ENCODE measurements around the gene PABPN1L.

Gene PABPN1L

DNA sequence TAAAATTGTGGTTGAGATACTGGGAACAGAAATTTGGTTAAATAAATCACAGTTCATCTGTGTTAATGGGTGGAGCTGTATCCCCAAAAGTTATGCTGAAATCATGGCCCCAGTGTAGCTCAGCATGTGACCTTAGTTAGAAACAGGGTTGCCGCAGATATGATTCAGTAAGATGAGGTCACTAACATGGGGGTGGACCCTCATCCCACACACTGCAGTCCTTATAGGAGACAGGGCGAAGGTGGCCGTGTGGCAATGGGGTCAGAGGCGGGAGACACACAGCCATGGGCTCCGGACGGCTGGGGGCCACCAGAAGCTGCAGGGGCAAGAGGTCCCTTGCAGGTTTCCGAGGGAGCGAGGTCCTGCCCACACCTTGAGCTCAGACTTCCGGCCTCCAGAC lies 20.4 kb downstream of the PABPN1L start:
- TF ChIP-seq BHLHE40 (IDR thresholded peaks at IDR 0.05; ENCODE audit: borderline replicate concordance), result no peak
- TF ChIP-seq CTBP1 (IDR thresholded peaks at IDR 0.05; ENCODE audit: borderline replicate concordance), result no peak
- no peak for TF ChIP-seq SUZ12 (IDR thresholded peaks at IDR 0.05)
- TF ChIP-seq ELF4 (IDR thresholded peaks at IDR 0.05), result no peak
- no peak for TF ChIP-seq NFRKB (IDR thresholded peaks at IDR 0.05)
- TF ChIP-seq HDGF (IDR thresholded peaks at IDR 0.05; ENCODE audit: borderline replicate concordance), result no peak
- no peak for TF ChIP-seq L3MBTL2 (conservative IDR thresholded peaks at IDR 0.05)
- no peak for TF ChIP-seq FOXM1 (IDR thresholded peaks at IDR 0.05; ENCODE audit: borderline replicate concordance)
- no peak for TF ChIP-seq LEF1 (IDR thresholded peaks at IDR 0.05; ENCODE audit: borderline replicate concordance)
- ChIA-PET POLR2A (interaction anchor here (2.0 kb wide), 1 partner anchor 11 kb away, joined by 5 read pairs; the partner anchor contains the start of genes GALNS and TRAPPC2L), CTCF (no interaction called here)
- no peak for DNase-seq (ENCODE audit: extremely low spot score)

DNA sequence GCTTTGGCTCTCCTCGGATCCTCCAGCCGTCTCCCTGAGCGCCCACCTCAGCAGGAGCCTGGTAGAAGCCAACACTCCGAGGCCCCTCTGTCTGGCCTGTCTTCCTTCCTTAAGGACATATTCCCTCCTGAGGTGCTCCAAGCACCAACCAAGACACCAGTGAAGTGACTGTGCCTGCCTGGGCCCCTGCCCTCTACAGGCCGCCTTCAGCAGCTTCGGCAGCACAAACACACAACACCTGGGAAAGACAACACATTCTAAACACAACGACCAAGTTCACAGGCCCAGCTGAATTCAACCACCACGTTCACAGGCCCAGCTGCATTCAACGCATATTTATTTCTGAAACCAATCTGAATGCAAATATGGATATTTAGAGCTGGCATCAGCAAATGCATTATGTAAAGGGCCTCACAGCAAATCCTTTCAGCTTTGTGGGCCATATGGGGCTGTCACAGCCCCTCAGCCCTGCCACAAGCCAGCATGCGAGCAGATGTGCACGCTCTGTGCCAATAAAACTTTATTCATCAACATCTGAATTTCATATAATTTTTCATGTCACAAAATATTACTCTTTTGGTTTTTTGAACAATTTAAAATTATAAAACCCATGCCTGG lies 21.9 kb downstream of the PABPN1L start:
- TF ChIP-seq HDGF (IDR thresholded peaks at IDR 0.05; ENCODE audit: borderline replicate concordance) (no peak), CTBP1 (IDR thresholded peaks at IDR 0.05; ENCODE audit: borderline replicate concordance) (no peak), FOXA1 (IDR thresholded peaks at IDR 0.05) (no peak)
- TF ChIP-seq, protein P1, sequence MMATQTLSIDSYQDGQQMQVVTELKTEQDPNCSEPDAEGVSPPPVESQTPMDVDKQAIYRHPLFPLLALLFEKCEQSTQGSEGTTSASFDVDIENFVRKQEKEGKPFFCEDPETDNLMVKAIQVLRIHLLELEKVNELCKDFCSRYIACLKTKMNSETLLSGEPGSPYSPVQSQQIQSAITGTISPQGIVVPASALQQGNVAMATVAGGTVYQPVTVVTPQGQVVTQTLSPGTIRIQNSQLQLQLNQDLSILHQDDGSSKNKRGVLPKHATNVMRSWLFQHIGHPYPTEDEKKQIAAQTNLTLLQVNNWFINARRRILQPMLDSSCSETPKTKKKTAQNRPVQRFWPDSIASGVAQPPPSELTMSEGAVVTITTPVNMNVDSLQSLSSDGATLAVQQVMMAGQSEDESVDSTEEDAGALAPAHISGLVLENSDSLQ (IDR thresholded peaks at IDR 0.05), result no peak
- POLR2A ChIA-PET, result no interaction called here
- no peak for DNase-seq (ENCODE audit: extremely low spot score)
- CTCF ChIA-PET, result no interaction called here

DNA sequence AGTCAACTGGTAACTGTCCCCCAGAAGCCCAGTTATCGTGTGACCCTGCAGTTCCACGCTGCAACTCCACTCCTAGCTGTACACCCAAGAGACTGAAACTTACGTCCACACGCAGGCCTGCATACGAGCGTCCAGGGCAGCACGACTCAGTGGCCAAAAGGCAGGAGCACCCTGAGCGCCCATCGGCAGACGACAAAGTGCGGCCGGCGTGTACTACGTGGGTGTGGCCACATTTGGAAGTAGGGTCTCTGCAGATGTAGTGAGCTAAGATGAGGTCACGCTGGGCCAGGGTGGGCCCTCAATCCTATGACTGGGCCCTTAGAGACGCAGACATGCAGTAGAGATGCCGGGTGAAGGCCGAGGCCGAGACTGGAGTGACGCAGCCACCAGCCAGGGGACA lies 23.2 kb downstream of the PABPN1L start:
- TF ChIP-seq ARNT (IDR thresholded peaks at IDR 0.05), result no peak
- no peak for TF ChIP-seq NFRKB (IDR thresholded peaks at IDR 0.05)
- no peak for TF ChIP-seq BHLHE40 (IDR thresholded peaks at IDR 0.05; ENCODE audit: borderline replicate concordance)
- no peak for TF ChIP-seq CTBP1 (IDR thresholded peaks at IDR 0.05; ENCODE audit: borderline replicate concordance)
- no peak for TF ChIP-seq HDGF (IDR thresholded peaks at IDR 0.05; ENCODE audit: borderline replicate concordance)
- no peak for TF ChIP-seq TARDBP (IDR thresholded peaks at IDR 0.05)
- no peak for TF ChIP-seq L3MBTL2 (conservative IDR thresholded peaks at IDR 0.05)
- no peak for TF ChIP-seq SP1 (IDR thresholded peaks at IDR 0.05)
- TF ChIP-seq LEF1 (IDR thresholded peaks at IDR 0.05; ENCODE audit: borderline replicate concordance), result no peak
- no peak for TF ChIP-seq ELF4 (IDR thresholded peaks at IDR 0.05)
- no peak for TF ChIP-seq FOXK2 (IDR thresholded peaks at IDR 0.05)
- no peak for TF ChIP-seq FOXA1 (IDR thresholded peaks at IDR 0.05)
- TF ChIP-seq SUZ12 (IDR thresholded peaks at IDR 0.05), result no peak
- TF ChIP-seq FOXM1 (IDR thresholded peaks at IDR 0.05; ENCODE audit: borderline replicate concordance), result no peak
- POLR2A ChIA-PET, result no interaction called here
- CTCF ChIA-PET, result no interaction called here
- DNase-seq (ENCODE audit: extremely low spot score), result no peak

DNA sequence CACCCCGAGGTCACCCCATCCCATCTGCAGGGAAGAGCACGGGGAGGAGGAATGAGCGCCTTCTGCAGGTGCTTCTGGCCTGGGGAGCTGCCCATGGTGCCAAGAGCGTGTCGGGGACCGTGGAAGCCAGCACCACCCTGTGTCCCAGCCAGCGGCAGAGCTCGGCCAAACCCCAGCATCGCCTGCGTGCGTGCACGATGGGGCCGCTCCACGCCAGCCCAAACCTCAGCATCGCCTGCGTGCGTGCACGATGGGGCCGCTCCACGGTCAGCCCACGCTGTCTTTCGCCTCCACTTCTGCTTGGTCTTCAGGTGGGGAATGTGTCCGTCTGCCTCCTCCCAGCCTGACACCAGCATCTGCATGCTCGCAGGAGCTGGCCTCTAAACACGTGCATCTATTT lies 23.7 kb downstream of the PABPN1L start:
- ChIA-PET CTCF (no interaction called here), POLR2A (no interaction called here)
- TF ChIP-seq SP1 (IDR thresholded peaks at IDR 0.05) (no peak), ELF4 (IDR thresholded peaks at IDR 0.05) (no peak), CTBP1 (IDR thresholded peaks at IDR 0.05; ENCODE audit: borderline replicate concordance) (no peak), FOXK2 (IDR thresholded peaks at IDR 0.05) (no peak), L3MBTL2 (conservative IDR thresholded peaks at IDR 0.05) (no peak), HDGF (IDR thresholded peaks at IDR 0.05; ENCODE audit: borderline replicate concordance) (no peak), ARNT (IDR thresholded peaks at IDR 0.05) (no peak), LEF1 (IDR thresholded peaks at IDR 0.05; ENCODE audit: borderline replicate concordance) (no peak), FOXA1 (IDR thresholded peaks at IDR 0.05) (no peak), FOXM1 (IDR thresholded peaks at IDR 0.05; ENCODE audit: borderline replicate concordance) (no peak), ZNF384 (IDR thresholded peaks at IDR 0.05) (no peak), SUZ12 (IDR thresholded peaks at IDR 0.05) (no peak), NFRKB (IDR thresholded peaks at IDR 0.05) (no peak), TARDBP (IDR thresholded peaks at IDR 0.05) (no peak), BHLHE40 (IDR thresholded peaks at IDR 0.05; ENCODE audit: borderline replicate concordance) (no peak)
- TF ChIP-seq, protein P1 (IDR thresholded peaks at IDR 0.05), result no peak
- DNase-seq (ENCODE audit: extremely low spot score), result no peak

DNA sequence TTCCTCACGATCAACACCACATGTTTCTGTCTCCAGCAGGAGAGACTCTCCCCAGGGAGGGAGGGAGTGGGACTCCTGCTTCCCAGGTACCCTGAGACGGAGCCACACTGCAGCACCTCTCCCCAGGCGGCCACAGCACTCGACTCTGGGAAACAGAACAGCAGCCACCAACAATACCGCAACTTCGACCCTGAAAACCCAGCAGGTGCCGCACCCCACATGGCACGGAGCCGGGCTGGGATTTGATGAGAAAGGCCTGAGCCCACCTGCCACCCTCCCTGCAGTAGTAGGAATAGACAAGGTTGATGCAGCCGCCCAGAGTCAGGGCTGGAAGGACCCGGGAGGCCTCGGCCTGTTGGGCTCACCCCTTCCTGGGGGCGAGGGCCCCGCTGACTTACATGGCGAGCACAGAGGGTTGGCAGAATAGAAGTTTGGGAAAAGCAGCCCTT lies 24.1 kb downstream of the PABPN1L start:
- no peak for TF ChIP-seq SP1 (IDR thresholded peaks at IDR 0.05)
- TF ChIP-seq NFRKB (IDR thresholded peaks at IDR 0.05), result no peak
- no peak for TF ChIP-seq TARDBP (IDR thresholded peaks at IDR 0.05)
- no peak for TF ChIP-seq FOXM1 (IDR thresholded peaks at IDR 0.05; ENCODE audit: borderline replicate concordance)
- TF ChIP-seq HDGF (IDR thresholded peaks at IDR 0.05; ENCODE audit: borderline replicate concordance), result no peak
- no peak for TF ChIP-seq FOXA1 (IDR thresholded peaks at IDR 0.05)
- no peak for TF ChIP-seq BHLHE40 (IDR thresholded peaks at IDR 0.05; ENCODE audit: borderline replicate concordance)
- no peak for TF ChIP-seq L3MBTL2 (conservative IDR thresholded peaks at IDR 0.05)
- no peak for TF ChIP-seq ZNF384 (IDR thresholded peaks at IDR 0.05)
- TF ChIP-seq ELF4 (IDR thresholded peaks at IDR 0.05), result no peak
- TF ChIP-seq SUZ12 (IDR thresholded peaks at IDR 0.05), result no peak
- no peak for TF ChIP-seq CTBP1 (IDR thresholded peaks at IDR 0.05; ENCODE audit: borderline replicate concordance)
- no peak for TF ChIP-seq LEF1 (IDR thresholded peaks at IDR 0.05; ENCODE audit: borderline replicate concordance)
- TF ChIP-seq, protein P1 (IDR thresholded peaks at IDR 0.05), result no peak
- TF ChIP-seq FOXK2 (IDR thresholded peaks at IDR 0.05), result no peak
- TF ChIP-seq ARNT (IDR thresholded peaks at IDR 0.05), result no peak
- DNase-seq (ENCODE audit: extremely low spot score), result no peak
- CTCF ChIA-PET, result no interaction called here
- POLR2A ChIA-PET, result no interaction called here
